Keratinocyte (primary cell): Measurements from ENCODE around the gene ARRDC3. TPM values are rescaled to one million over a fixed set of nuclear protein-coding genes. Genes with fewer than 3 reads are reported as not detected.

ENCODE experiments used
- DNase-seq: peaks from one replicate; pipeline ENCODE4 v3.0.0-alpha.2; 2011; ENCODE audit warnings: low read depth, missing footprints, low spot score
- FAIRE-seq: peaks from 2 replicates; lab custom pipeline; 2011; peaks lifted over from hg19 to GRCh38; lab: Jason Lieb, UNC
- H2AFZ ChIP-seq: 2 replicates; pipeline ENCODE4 v1.6.0; 2012; ENCODE audit warnings: low read length, control low read depth, inconsistent platforms; ENCODE audit not compliant: control insufficient read depth
- H3K27ac ChIP-seq: 2 replicates; pipeline ENCODE4 v1.5.1; 2011; ENCODE audit warnings: low read length; ENCODE audit not compliant: control insufficient read depth, insufficient read depth
- H3K27me3 ChIP-seq: 3 replicates; pipeline ENCODE4 v1.6.0; 2011; ENCODE audit warnings: low read length; ENCODE audit not compliant: control insufficient read depth, insufficient read depth; ENCODE audit errors: extremely low read depth
- H3K36me3 ChIP-seq, 2 experiments: 2 replicates in 1 of 2; 3 replicates in 1 of 2; pipeline ENCODE4 v1.5.1; 2011; ENCODE audit warnings: low read length in 2 of 2, mild to moderate bottlenecking in 1 of 2; ENCODE audit not compliant: control insufficient read depth in 2 of 2, insufficient read depth in 2 of 2; ENCODE audit errors: extremely low read depth in 1 of 2
- H3K4me1 ChIP-seq: 3 replicates; pipeline ENCODE4 v1.5.1; 2011; ENCODE audit warnings: low read length; ENCODE audit not compliant: control insufficient read depth, insufficient read depth; ENCODE audit errors: extremely low read depth
- H3K4me2 ChIP-seq: 3 replicates; pipeline ENCODE4 v1.6.0; 2011; ENCODE audit warnings: low read depth, low read length; ENCODE audit not compliant: control insufficient read depth, insufficient read depth; ENCODE audit errors: extremely low read depth
- H3K4me3 ChIP-seq, 3 experiments: fragments of 200-600 bp in 1 of 3; sonication (generic) in 1 of 3; 2 replicates in 2 of 3; 3 replicates in 1 of 3; pipeline ENCODE4 v1.5.1; 2011 to 2016; ENCODE audit warnings: low read length in 3 of 3, mild to moderate bottlenecking in 3 of 3, control low read depth in 2 of 3, inconsistent platforms in 1 of 3, low read depth in 1 of 3, mixed read lengths in 1 of 3, mixed run types in 1 of 3, moderate library complexity in 1 of 3; ENCODE audit not compliant: control insufficient read depth in 2 of 3, insufficient read depth in 2 of 3; ENCODE audit errors: extremely low read depth in 1 of 3
- H3K79me2 ChIP-seq: 2 replicates; pipeline ENCODE4 v1.6.0; 2012; ENCODE audit warnings: low read length; ENCODE audit not compliant: control insufficient read depth, insufficient read depth
- H3K9ac ChIP-seq: 3 replicates; pipeline ENCODE4 v1.6.0; 2011; ENCODE audit warnings: low read length; ENCODE audit not compliant: control insufficient read depth, insufficient read depth; ENCODE audit errors: extremely low read depth
- H3K9me1 ChIP-seq: 3 replicates; pipeline ENCODE4 v1.6.0; 2011; ENCODE audit warnings: low read length; ENCODE audit not compliant: control insufficient read depth, insufficient read depth; ENCODE audit errors: extremely low read depth
- H3K9me3 ChIP-seq: 2 replicates; pipeline ENCODE4 v1.5.1; 2012; ENCODE audit warnings: low read depth, low read length; ENCODE audit not compliant: control insufficient read depth
- H4K20me1 ChIP-seq: 3 replicates; pipeline ENCODE4 v1.6.0; 2011; ENCODE audit warnings: low read length; ENCODE audit not compliant: control insufficient read depth, insufficient read depth; ENCODE audit errors: extremely low read depth
- EZH2 ChIP-seq: IDR thresholded peaks from one replicate; pipeline ENCODE4 v1.6.1; 2012; ENCODE audit warnings: inconsistent platforms, mild to moderate bottlenecking, low read length, moderate library complexity
- dilution Hi-C: fragments of 300-500 bp; cut with MboI; formaldehyde crosslinking; loops from one replicate; pipeline ENCODE4 v1.7.0; 2020; ENCODE audit warnings: low sequenced_read_pairs; ENCODE audit not compliant: extremely low pct_ligation_motif_present
- polyA plus RNA-seq, 5 experiments: library from polyadenylated mRNA; depleted of rRNA in 3 of 5; stranded (reverse) in 3 of 5; stranded (forward) in 1 of 5; unstranded in 1 of 5; fragments of >200 nt; gene quantifications; 1 replicate in 1 of 5; 2 replicates in 3 of 5; 3 replicates in 1 of 5; pipeline versions ENCODE4 v1.2.1 to v1.2.3, GENCODE V29; 2011 to 2012; ENCODE audit warnings: missing spikeins in 2 of 5, low read depth in 1 of 5, low replicate concordance in 1 of 5
- TF ChIP-seq, protein P1 (sequence below), 3 experiments: IDR thresholded peaks in 1 of 3; conservative IDR thresholded peaks in 1 of 3; optimal IDR thresholded peaks in 1 of 3; 2 replicates in 2 of 3; 3 replicates in 1 of 3; pipeline versions ENCODE3 to v1.5.1; 2011; ENCODE audit warnings: low read length in 3 of 3, mild to moderate bottlenecking in 3 of 3, moderate library complexity in 2 of 3, control low read depth in 1 of 3, inconsistent platforms in 1 of 3; ENCODE audit not compliant: insufficient read depth in 2 of 3; ENCODE audit errors: extremely low read depth in 1 of 3

Gene ARRDC3
- polyA plus RNA-seq, 1 donor (not counting 4 experiments of a cell fraction or from before 2014, with no cell fraction given): 8.9 TPM

DNA sequence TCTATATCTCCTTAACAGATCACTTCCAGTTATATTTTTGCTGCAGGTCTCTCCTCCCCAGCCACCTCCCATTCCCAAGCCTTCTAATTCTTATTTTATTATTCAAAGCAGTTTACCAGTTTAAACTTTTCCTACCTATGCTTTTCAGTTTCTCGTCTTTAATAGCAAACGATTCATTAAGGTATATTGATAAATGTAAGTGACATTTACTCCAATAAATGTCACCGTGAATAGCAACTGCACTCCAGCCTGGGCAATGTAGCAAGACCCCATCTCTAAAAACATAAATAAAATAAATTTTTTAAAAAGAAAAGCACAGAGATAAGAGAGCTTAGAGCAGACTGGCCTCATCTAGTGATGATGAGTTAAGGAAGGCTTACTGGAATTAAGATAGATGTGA lies 42.6 kb downstream of the ARRDC3 start:
- no peaks in the 10 kb centered on the region for H3K27me3 ChIP-seq
- no peaks in the 10 kb centered on the region for H3K36me3 ChIP-seq
- dilution Hi-C loops: no loop called here
- DNase-seq (no peak), FAIRE-seq (no peak)
- no peak overlapping the region for H3K4me3 ChIP-seq
- no peaks in the 10 kb centered on the region for H3K9me3 ChIP-seq
- H3K4me1 ChIP-seq: no peaks in the 10 kb centered on the region
- H3K4me2 ChIP-seq: no peak overlapping the region
- TF ChIP-seq EZH2: no peak
- TF ChIP-seq, protein P1, sequence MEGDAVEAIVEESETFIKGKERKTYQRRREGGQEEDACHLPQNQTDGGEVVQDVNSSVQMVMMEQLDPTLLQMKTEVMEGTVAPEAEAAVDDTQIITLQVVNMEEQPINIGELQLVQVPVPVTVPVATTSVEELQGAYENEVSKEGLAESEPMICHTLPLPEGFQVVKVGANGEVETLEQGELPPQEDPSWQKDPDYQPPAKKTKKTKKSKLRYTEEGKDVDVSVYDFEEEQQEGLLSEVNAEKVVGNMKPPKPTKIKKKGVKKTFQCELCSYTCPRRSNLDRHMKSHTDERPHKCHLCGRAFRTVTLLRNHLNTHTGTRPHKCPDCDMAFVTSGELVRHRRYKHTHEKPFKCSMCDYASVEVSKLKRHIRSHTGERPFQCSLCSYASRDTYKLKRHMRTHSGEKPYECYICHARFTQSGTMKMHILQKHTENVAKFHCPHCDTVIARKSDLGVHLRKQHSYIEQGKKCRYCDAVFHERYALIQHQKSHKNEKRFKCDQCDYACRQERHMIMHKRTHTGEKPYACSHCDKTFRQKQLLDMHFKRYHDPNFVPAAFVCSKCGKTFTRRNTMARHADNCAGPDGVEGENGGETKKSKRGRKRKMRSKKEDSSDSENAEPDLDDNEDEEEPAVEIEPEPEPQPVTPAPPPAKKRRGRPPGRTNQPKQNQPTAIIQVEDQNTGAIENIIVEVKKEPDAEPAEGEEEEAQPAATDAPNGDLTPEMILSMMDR (optimal IDR thresholded peaks at IDR 0.05 in 1 of 3, IDR thresholded peaks at IDR 0.05 in 1 of 3, conservative IDR thresholded peaks at IDR 0.05 in 1 of 3; ENCODE audit: extremely low read depth in 1 of 3, insufficient read depth in 2 of 3, low read length in 3 of 3): no peak
- H3K9ac ChIP-seq: no peak overlapping the region
- H3K79me2 ChIP-seq: no peaks in the 10 kb centered on the region
- no peaks in the 10 kb centered on the region for H3K9me1 ChIP-seq
- H4K20me1 ChIP-seq: no peaks in the 10 kb centered on the region
- H2AFZ ChIP-seq: no peak overlapping the region
- no peak overlapping the region for H3K27ac ChIP-seq

- DNase-seq: no peak
- no peak for FAIRE-seq
- H4K20me1 ChIP-seq: no peaks in the 10 kb centered on the region
- no peaks in the 10 kb centered on the region for H3K9me1 ChIP-seq
- no peak for TF ChIP-seq EZH2
- TF ChIP-seq, protein P1 (optimal IDR thresholded peaks at IDR 0.05 in 1 of 3, IDR thresholded peaks at IDR 0.05 in 1 of 3, conservative IDR thresholded peaks at IDR 0.05 in 1 of 3; ENCODE audit: extremely low read depth in 1 of 3, insufficient read depth in 2 of 3, low read length in 3 of 3): no peak
- H3K4me2 ChIP-seq: no peak overlapping the region
- no peaks in the 10 kb centered on the region for H3K36me3 ChIP-seq
- H3K79me2 ChIP-seq: no peaks in the 10 kb centered on the region
- dilution Hi-C loops: no loop called here
- no peaks in the 10 kb centered on the region for H3K9me3 ChIP-seq
- H2AFZ ChIP-seq: no peak overlapping the region
- no peak overlapping the region for H3K27ac ChIP-seq
- no peaks in the 10 kb centered on the region for H3K4me1 ChIP-seq
- H3K4me3 ChIP-seq: no peak overlapping the region
- H3K27me3 ChIP-seq: no peaks in the 10 kb centered on the region
- no peak overlapping the region for H3K9ac ChIP-seq
These were observed 43.9 kb downstream of the ARRDC3 start for GRCh38 chr5:91339063-91339705.
